Stomach (tissue), 9 donors: ENCODE data around the gene CD300A. TPM values are rescaled to one million over a fixed set of nuclear protein-coding genes. Genes with fewer than 3 reads are reported as not detected.

Source experiments
- DNase-seq, 2 donors: peaks; one replicate each; pipeline versions ENCODE4 v3.0.0 to v3.0.0-alpha.2; 2013 to 2019
- H3K27ac ChIP-seq, 5 donors: fragments of 200-600 bp in 4 of 5; sonication (generic) in 4 of 5; one replicate each; pipeline ENCODE4 v1.5.1; 2013 to 2019; ENCODE audit warnings: mild to moderate bottlenecking in 1 of 5, moderate library complexity in 1 of 5
- H3K27me3 ChIP-seq, 3 donors: fragments of 200-600 bp; sonication (generic); one replicate each; pipeline ENCODE4 v1.5.1; 2017 to 2019; ENCODE audit warnings: mixed run types in 1 of 3
- H3K36me3 ChIP-seq, 4 donors: fragments of 200-600 bp; sonication (generic); 1 replicate in 3 of 4; 2 replicates in 1 of 4; pipeline ENCODE4 v1.5.1; 2016 to 2019
- H3K4me1 ChIP-seq, 4 donors: fragments of 200-600 bp; sonication (generic); one replicate each; pipeline ENCODE4 v1.5.1; 2016 to 2019
- H3K4me3 ChIP-seq, 4 donors: fragments of 200-600 bp; sonication (generic) in 3 of 4; one replicate each; pipeline ENCODE4 v1.5.1; 2016 to 2019; ENCODE audit warnings: mild to moderate bottlenecking in 1 of 4
- H3K9me3 ChIP-seq, 4 donors: fragments of 200-600 bp; sonication (generic); one replicate each; pipeline ENCODE4 v1.5.1; 2016 to 2019
- CTCF ChIP-seq, 7 experiments: fragments of 450-650 bp in 4 of 7; fragments of 200-600 bp in 3 of 7; sonication (generic) in 3 of 7; IDR thresholded peaks; one replicate each; pipeline ENCODE4 v1.5.1; 2016 to 2019; ENCODE audit warnings: antibody characterized with exemption in 7 of 7, control low read depth in 2 of 7, mild to moderate bottlenecking in 1 of 7
- EP300 ChIP-seq: sonication (generic); formaldehyde crosslinking; IDR thresholded peaks from one replicate; pipeline ENCODE4 v1.6.1; 2017; ENCODE audit warnings: antibody characterized with exemption
- POLR2A ChIP-seq, 4 donors: fragments of 450-650 bp; IDR thresholded peaks; one replicate each; pipeline ENCODE4 v1.6.1; 2016; ENCODE audit warnings: antibody characterized with exemption in 4 of 4, control low read depth in 2 of 4, mild to moderate bottlenecking in 1 of 4, moderate library complexity in 1 of 4
- POLR2AphosphoS5 ChIP-seq, 3 donors: sonication (generic); formaldehyde crosslinking; IDR thresholded peaks; one replicate each; pipeline ENCODE4 v1.6.1; 2016; ENCODE audit warnings: antibody characterized with exemption in 3 of 3
- WGBS, 5 donors: extraction: QIAGEN DNeasy Blood & Tissue Kit in 3 of 5; methylation state at CpG; one replicate each; pipeline versions ENCODE4 v1.1.5 to v1.1.7; 2013 to 2018; 5-methylcytosine and 5-hydroxymethylcytosine counted together
- intact Hi-C: fragments of 100-400 bp; cut with DNase I; formaldehyde crosslinking; loops from one replicate; pipeline ENCODE4 v1.15.1; 2023; ENCODE audit warnings: low total_unique reads
- polyA plus RNA-seq, 3 donors: library from polyadenylated mRNA; stranded (reverse); fragments of 200-250 nt; gene quantifications; one replicate each; pipeline ENCODE4 v1.2.3, GENCODE V29; 2013
- total RNA-seq, 5 donors: library from RNA; depleted of rRNA; stranded (reverse); fragments of >200 nt; gene quantifications; one replicate each; pipeline versions ENCODE4 v1.1.0 to v1.2.3, GENCODE V29; 2014 to 2016
- donor health status: healthy with polysubstance abuse.
- donor health status: Bipolar disorder and iron deficiency.
- donor health status: healthy.

The CD300A gene
- total and polyA plus RNA-seq, 8 donors: 1.8 to 8.0 (median 3.9) TPM; not detected in 2

- TF ChIP-seq POLR2A (IDR thresholded peaks at IDR 0.05) (no peak), EP300 (no peak), POLR2AphosphoS5 (IDR thresholded peaks at IDR 0.05) (no peak), CTCF (IDR thresholded peaks at IDR 0.05) (no peak)
- Histone ChIP-seq H3K9me3 (no peaks in the 10 kb centered on the region), H3K27me3 (peaks cover 0 to 8% (median 7%) of the 10 kb centered on the region in 3 donors), H3K27ac (peak overlapping the region in 1 of 5 donors; percentile 81), H3K4me3 (no peak overlapping the region), H3K4me1 (peaks cover 8 to 52% (median 17%) of the 10 kb centered on the region in 4 donors), H3K36me3 (no peaks in the 10 kb centered on the region)
- DNase-seq: no peak
- intact Hi-C loops: no loop called here
- WGBS, 5 donors: 83 to 95% (median 87%) methylated on average over 10 of the region's 10 CpGs
Observed at GRCh38 chr17:74461611-74462010, 4.8 kb upstream of the CD300A start.

- TF ChIP-seq POLR2A (IDR thresholded peaks at IDR 0.05): no peak
- no peak for DNase-seq
- 81 to 90% (median 85%) methylated on average over 7 of the region's 7 CpGs for WGBS, 5 donors
- Histone ChIP-seq H3K4me1 (peaks cover 0 to 50% (median 11%) of the 10 kb centered on the region in 4 donors), H3K27ac (peak overlapping the region in 2 of 5 donors; percentile 80 to 81), H3K36me3 (no peaks in the 10 kb centered on the region), H3K27me3 (peaks cover 0 to 29% (median 12%) of the 10 kb centered on the region in 3 donors), H3K9me3 (no peaks in the 10 kb centered on the region), H3K4me3 (no peak overlapping the region)
- intact Hi-C loops: loop anchor here (2.0 kb wide), 1 partner anchor 90 kb away; no protein-coding TSS in a partner anchor
Observed at GRCh38 chr17:74464730-74465377, 1.6 kb upstream of the CD300A start.

- WGBS, 5 donors: 82 to 92% (median 89%) methylated on average over 8 of the region's 8 CpGs
- DNase-seq: no peak
- Histone ChIP-seq H3K4me3 (peak overlapping the region in 3 of 4 donors; percentile 34 to 47 (median 44)), H3K9me3 (no peaks in the 10 kb centered on the region), H3K36me3 (no peaks in the 10 kb centered on the region), H3K27me3 (peaks cover 0 to 30% (median 12%) of the 10 kb centered on the region in 3 donors), H3K27ac (peak overlapping the region; percentile 29 to 80 (median 60)), H3K4me1 (peaks cover 0 to 50% (median 11%) of the 10 kb centered on the region in 4 donors)
- TF ChIP-seq EP300: no peak
- intact Hi-C loops: loop anchor here (2.0 kb wide), 1 partner anchor 91 kb away; no protein-coding TSS in a partner anchor
Observed at GRCh38 chr17:74465378-74466110, 890 bp upstream of the CD300A start.

GRCh38 chr17:74466828-74467184 is 372 bp downstream of the CD300A start:
- intact Hi-C loops: no loop called here
- no peaks in the 10 kb centered on the region for H3K9me3 ChIP-seq
- TF ChIP-seq CTCF (IDR thresholded peaks at IDR 0.05) (no peak), POLR2A (IDR thresholded peaks at IDR 0.05) (no peak), POLR2AphosphoS5 (IDR thresholded peaks at IDR 0.05) (no peak), EP300 (no peak)
- H3K27ac ChIP-seq: peak overlapping the region in 4 of 5 donors; percentile 38 to 80 (median 70)
- H3K4me1 ChIP-seq: peaks cover 0 to 47% (median 11%) of the 10 kb centered on the region in 4 donors
- no peaks in the 10 kb centered on the region for H3K36me3 ChIP-seq
- no peak for DNase-seq
- WGBS, 5 donors: 10 to 19% (median 16%) methylated on average over 6 to 11 of the region's 11 CpGs
- peaks cover 0 to 39% (median 12%) of the 10 kb centered on the region in 3 donors for H3K27me3 ChIP-seq
- peak overlapping the region; percentile 16 to 47 (median 39) for H3K4me3 ChIP-seq

- Histone ChIP-seq H3K36me3 (no peaks in the 10 kb centered on the region), H3K4me1 (peaks cover 0 to 41% (median 11%) of the 10 kb centered on the region in 4 donors), H3K27ac (peak overlapping the region in 4 of 5 donors; percentile 38 to 80 (median 70)), H3K27me3 (peaks cover 0 to 39% (median 12%) of the 10 kb centered on the region in 3 donors), H3K4me3 (peak overlapping the region; percentile 16 to 47 (median 39)), H3K9me3 (no peaks in the 10 kb centered on the region)
- WGBS, 5 donors: 48 to 62% (median 57%) methylated on average over 21 of the region's 21 CpGs
- peak in 1 of 2 donors; percentile 27 for DNase-seq
- TF ChIP-seq POLR2AphosphoS5 (IDR thresholded peaks at IDR 0.05) (no peak), CTCF (IDR thresholded peaks at IDR 0.05) (no peak), POLR2A (IDR thresholded peaks at IDR 0.05) (no peak), EP300 (no peak)
- intact Hi-C loops: no loop called here
Observed at GRCh38 chr17:74467221-74467951, 952 bp downstream of the CD300A start.
